Measurements from ENCODE around the gene THSD7B. TPM values are rescaled to one million over a fixed set of nuclear protein-coding genes. Genes with fewer than 3 reads are reported as not detected.

Gene THSD7B
- total and polyA plus RNA-seq, 2 of the 13 experiments (the other 11 are each of a cell fraction or from before 2014, with no cell fraction given), result 0.02 TPM; not detected in 1

DNA sequence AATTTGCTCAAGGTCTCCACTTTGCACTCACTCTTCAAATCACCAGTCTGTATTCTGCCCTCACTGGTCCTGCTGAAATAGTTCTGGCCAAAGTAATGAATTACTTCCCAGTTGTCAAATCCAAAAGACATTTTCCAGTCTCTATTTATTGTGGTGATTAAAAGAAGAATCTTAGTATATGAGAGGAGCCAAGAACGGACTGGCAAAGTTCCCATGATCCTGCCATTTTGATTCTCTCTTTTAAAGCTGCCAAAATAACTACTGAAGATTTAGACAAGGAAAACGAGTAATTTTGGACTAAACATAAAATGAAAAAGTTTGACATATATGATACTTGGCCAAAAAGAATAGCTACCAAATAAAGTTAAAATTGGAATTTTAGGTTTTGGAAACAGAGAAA lies 12.0 kb downstream of the THSD7B start:
- Histone ChIP-seq H4K20me1 (ENCODE audit: insufficient read depth, low read length) (no peaks in the 10 kb centered on the region), H3K9me3 (ENCODE audit: low read length) (no peaks in the 10 kb centered on the region), H3K27ac (ENCODE audit: extremely low read length, insufficient read depth, low read length) (no peak overlapping the region), H3K36me3 (replicated peaks in 1 of 2; ENCODE audit: control insufficient read depth in 1 of 2, insufficient read depth in 2 of 2, low read length in 2 of 2) (no peaks in the 10 kb centered on the region), H3K9ac (ENCODE audit: insufficient read depth, low read depth, low read length) (no peak overlapping the region), H3K4me2 (ENCODE audit: low read depth, low read length) (no peak overlapping the region), H3K4me1 (ENCODE audit: insufficient read depth, low read length) (no peaks in the 10 kb centered on the region), H3K79me2 (ENCODE audit: insufficient read depth, low read length) (no peaks in the 10 kb centered on the region), H2AFZ (ENCODE audit: low read length) (no peak overlapping the region), H3K27me3 (ENCODE audit: control insufficient read depth in 1 of 2, insufficient read depth in 2 of 2, low read length in 2 of 2) (no peaks in the 10 kb centered on the region), H3K4me3 (replicated peaks in 1 of 3; ENCODE audit: insufficient read depth in 1 of 3, low read depth in 2 of 3, low read length in 3 of 3) (no peak overlapping the region)
- TF ChIP-seq ZFX (CRISPR knock-in tag; IDR thresholded peaks at IDR 0.05; ENCODE audit: low read depth) (no peak), RBFOX2 (IDR thresholded peaks at IDR 0.05; ENCODE audit: low read depth, low read length) (no peak), ZNF274 (CRISPR knock-in tag; IDR thresholded peaks at IDR 0.05) (no peak), IRF2 (CRISPR knock-in tag; IDR thresholded peaks at IDR 0.05) (no peak), KDM5B (CRISPR knock-in tag; IDR thresholded peaks at IDR 0.05; ENCODE audit: borderline replicate concordance) (no peak), ZSCAN29 (CRISPR knock-in tag; conservative IDR thresholded peaks at IDR 0.05) (no peak), ZBTB37 (CRISPR knock-in tag; IDR thresholded peaks at IDR 0.05) (no peak), KDM4B (CRISPR knock-in tag; IDR thresholded peaks at IDR 0.05) (no peak), SOX6 (IDR thresholded peaks at IDR 0.05) (no peak), SOX6 (CRISPR knock-in tag; IDR thresholded peaks at IDR 0.05) (no peak), PHB2 (IDR thresholded peaks at IDR 0.05; ENCODE audit: partially characterized antibody) (no peak), ZNF670 (CRISPR knock-in tag; IDR thresholded peaks at IDR 0.05; ENCODE audit: borderline replicate concordance) (no peak), YEATS4 (CRISPR knock-in tag; IDR thresholded peaks at IDR 0.05; ENCODE audit: borderline replicate concordance) (no peak), ZIK1 (CRISPR knock-in tag; IDR thresholded peaks at IDR 0.05; ENCODE audit: borderline replicate concordance, low read depth) (no peak), MAFG (CRISPR knock-in tag; IDR thresholded peaks at IDR 0.05) (no peak), TBX3 (IDR thresholded peaks at IDR 0.05; ENCODE audit: borderline replicate concordance) (no peak), NONO (IDR thresholded peaks at IDR 0.05) (no peak), NONO (CRISPR knock-in tag; conservative IDR thresholded peaks at IDR 0.05) (no peak)
- TF ChIP-seq, protein P1, sequence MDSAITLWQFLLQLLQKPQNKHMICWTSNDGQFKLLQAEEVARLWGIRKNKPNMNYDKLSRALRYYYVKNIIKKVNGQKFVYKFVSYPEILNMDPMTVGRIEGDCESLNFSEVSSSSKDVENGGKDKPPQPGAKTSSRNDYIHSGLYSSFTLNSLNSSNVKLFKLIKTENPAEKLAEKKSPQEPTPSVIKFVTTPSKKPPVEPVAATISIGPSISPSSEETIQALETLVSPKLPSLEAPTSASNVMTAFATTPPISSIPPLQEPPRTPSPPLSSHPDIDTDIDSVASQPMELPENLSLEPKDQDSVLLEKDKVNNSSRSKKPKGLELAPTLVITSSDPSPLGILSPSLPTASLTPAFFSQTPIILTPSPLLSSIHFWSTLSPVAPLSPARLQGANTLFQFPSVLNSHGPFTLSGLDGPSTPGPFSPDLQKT (CRISPR knock-in tag; IDR thresholded peaks at IDR 0.05; ENCODE audit: borderline replicate concordance), result no peak
- TF ChIP-seq, protein P2, sequence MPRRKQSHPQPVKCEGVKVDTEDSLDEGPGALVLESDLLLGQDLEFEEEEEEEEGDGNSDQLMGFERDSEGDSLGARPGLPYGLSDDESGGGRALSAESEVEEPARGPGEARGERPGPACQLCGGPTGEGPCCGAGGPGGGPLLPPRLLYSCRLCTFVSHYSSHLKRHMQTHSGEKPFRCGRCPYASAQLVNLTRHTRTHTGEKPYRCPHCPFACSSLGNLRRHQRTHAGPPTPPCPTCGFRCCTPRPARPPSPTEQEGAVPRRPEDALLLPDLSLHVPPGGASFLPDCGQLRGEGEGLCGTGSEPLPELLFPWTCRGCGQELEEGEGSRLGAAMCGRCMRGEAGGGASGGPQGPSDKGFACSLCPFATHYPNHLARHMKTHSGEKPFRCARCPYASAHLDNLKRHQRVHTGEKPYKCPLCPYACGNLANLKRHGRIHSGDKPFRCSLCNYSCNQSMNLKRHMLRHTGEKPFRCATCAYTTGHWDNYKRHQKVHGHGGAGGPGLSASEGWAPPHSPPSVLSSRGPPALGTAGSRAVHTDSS (CRISPR knock-in tag; conservative IDR thresholded peaks at IDR 0.05), result no peak
- TF ChIP-seq, protein P3, sequence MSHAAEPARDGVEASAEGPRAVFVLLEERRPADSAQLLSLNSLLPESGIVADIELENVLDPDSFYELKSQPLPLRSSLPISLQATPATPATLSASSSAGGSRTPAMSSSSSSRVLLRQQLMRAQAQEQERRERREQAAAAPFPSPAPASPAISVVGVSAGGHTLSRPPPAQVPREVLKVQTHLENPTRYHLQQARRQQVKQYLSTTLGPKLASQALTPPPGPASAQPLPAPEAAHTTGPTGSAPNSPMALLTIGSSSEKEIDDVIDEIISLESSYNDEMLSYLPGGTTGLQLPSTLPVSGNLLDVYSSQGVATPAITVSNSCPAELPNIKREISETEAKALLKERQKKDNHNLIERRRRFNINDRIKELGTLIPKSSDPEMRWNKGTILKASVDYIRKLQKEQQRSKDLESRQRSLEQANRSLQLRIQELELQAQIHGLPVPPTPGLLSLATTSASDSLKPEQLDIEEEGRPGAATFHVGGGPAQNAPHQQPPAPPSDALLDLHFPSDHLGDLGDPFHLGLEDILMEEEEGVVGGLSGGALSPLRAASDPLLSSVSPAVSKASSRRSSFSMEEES (CRISPR knock-in tag; IDR thresholded peaks at IDR 0.05), result no peak
- BruUV-seq (replicated peaks), result no TSS peak
- no peak for DNase-seq (ENCODE audit: low spot score)
- FAIRE-seq, result no peak
- in situ Hi-C loops (cut with HindIII; ENCODE audit: extremely low pct_ligation_motif_present, low pct_unique_long_range_greater_than_20kb), result no loop called here
- CTCF ChIA-PET (ENCODE audit: low intra/inter-chr PET ratio, low total read pairs), result no interaction called here
- intact Hi-C loops (cut with micrococcal nuclease; ENCODE audit: unreplicated experiment), result no loop called here
- no peak for ATAC-seq
- POLR2A ChIA-PET, result no interaction called here
- 0% methylated on average over 2 of the region's 2 CpGs for WGBS (ENCODE audit: low lambda C conversion rate)

Measured in HepG2 (cell line).